ENCODE data around the gene S100P. TPM values are rescaled to one million over a fixed set of nuclear protein-coding genes. Genes with fewer than 3 reads are reported as not detected.
"Not testable (repeated sequence)": the region's sequence is repeated elsewhere in the genome, so short reads cannot be mapped to it uniquely, and the experiment has no call there.

S100P gene
- 1 to 10 TPM in 1 of 2 donors, under 1 TPM in 1; 0.87 to 2.5 TPM for total RNA-seq

GRCh38 chr4:6693231-6694176 lies at the start of gene S100P:
Gene S100P (plus strand): TSS chr4:6693878. CDS start chr4:6693933, 55 bp downstream.
- Mint-ChIP-seq H3K36me3 (ENCODE audit: low read depth) (no peaks in the 10 kb centered on the region), H3K27ac (peak within 1 kb of the TSS; percentile 87), H3K4me3 (peak within 1 kb of the TSS; percentile 81), H3K9me3 (no peaks in the 10 kb centered on the region), H3K4me1 (peaks cover 62% of the 10 kb centered on the region), H3K27me3 (no peaks in the 10 kb centered on the region)
- no peak for ATAC-seq (replicated peaks)

- Mint-ChIP-seq H3K9me3 (no peaks in the 10 kb centered on the region), H3K27ac (peak overlapping the region; percentile 61), H3K36me3 (ENCODE audit: low read depth) (peaks cover 47% of the 10 kb centered on the region)
Measured at GRCh38 chr4:6644792-6645530, 48.7 kb upstream of the S100P start.

DNA sequence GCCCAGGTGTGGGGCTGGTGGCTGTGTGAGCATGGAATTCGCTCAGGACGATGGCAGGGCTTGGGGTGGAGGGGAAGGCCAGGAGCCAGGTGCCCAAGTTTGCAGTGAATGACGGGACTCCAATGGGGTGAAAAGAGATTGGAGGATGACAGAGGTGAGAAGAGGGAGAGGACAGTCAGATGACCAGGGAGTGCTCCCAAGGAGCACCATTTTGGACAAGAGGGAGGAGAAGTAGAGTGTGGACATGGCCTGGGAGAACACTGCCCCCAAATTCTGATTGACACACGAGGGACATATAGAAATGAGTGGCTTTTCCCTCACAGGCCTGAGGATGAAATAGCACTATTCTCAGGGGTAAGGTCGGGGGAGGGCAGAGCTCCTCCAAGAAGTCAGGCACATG lies 46.5 kb upstream of the S100P start:
- Mint-ChIP-seq H3K36me3 (ENCODE audit: low read depth) (peaks cover 25% of the 10 kb centered on the region), H3K4me3 (no peak overlapping the region), H3K4me1 (peaks cover 7% of the 10 kb centered on the region), H3K27me3 (no peaks in the 10 kb centered on the region), H3K27ac (no peak overlapping the region), H3K9me3 (no peaks in the 10 kb centered on the region)
- no peak for ATAC-seq (replicated peaks)

More at GRCh38 chr4:6644792-6645530, 48.7 kb upstream of the S100P start:
- Mint-ChIP-seq H3K27me3 (no peaks in the 10 kb centered on the region), H3K4me3 (no peak overlapping the region), H3K4me1 (peaks cover 15% of the 10 kb centered on the region)
- ATAC-seq (replicated peaks): no peak

GRCh38 chr4:6647582-6648230 lies 46.0 kb upstream of the S100P start:
- peaks cover 2% of the 10 kb centered on the region for H3K4me1 Mint-ChIP-seq
- ATAC-seq (replicated peaks): no peak
- H3K27ac Mint-ChIP-seq: no peak overlapping the region

DNA sequence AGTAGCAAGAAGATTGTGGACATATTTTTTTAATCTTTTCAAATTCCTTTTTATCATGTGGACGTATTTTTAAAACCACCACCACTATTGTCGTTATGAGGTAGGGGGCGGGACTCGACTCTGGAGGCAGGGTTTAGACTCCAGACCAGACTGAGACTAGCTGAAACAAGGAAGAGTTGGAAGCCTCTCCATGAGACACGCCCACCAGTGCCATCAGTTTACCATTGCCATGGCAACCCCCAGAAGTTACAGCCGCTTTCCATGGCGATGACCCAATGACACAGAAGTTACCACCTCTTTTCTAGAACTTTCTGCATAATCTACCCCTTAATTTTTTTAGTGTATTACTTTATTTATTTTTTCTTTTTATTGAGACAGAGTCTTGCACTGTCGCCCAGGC lies 44.5 kb upstream of the S100P start:
- Mint-ChIP-seq H3K36me3 (ENCODE audit: low read depth) (peaks cover 5% of the 10 kb centered on the region), H3K27ac (no peak overlapping the region), H3K4me1 (no peaks in the 10 kb centered on the region), H3K4me3 (no peak overlapping the region), H3K9me3 (no peaks in the 10 kb centered on the region), H3K27me3 (no peaks in the 10 kb centered on the region)
- ATAC-seq (replicated peaks): no peak

More at GRCh38 chr4:6647582-6648230, 46.0 kb upstream of the S100P start:
- Mint-ChIP-seq H3K27me3 (no peaks in the 10 kb centered on the region), H3K4me3 (no peak overlapping the region), H3K36me3 (ENCODE audit: low read depth) (peaks cover 20% of the 10 kb centered on the region), H3K9me3 (no peaks in the 10 kb centered on the region)

- not testable (repeated sequence) for H3K4me3 Mint-ChIP-seq; H3K9me3 Mint-ChIP-seq; H3K4me1 Mint-ChIP-seq; H3K27me3 Mint-ChIP-seq; H3K36me3 Mint-ChIP-seq (ENCODE audit: low read depth); H3K27ac Mint-ChIP-seq; ATAC-seq (replicated peaks)
Measured at GRCh38 chr4:6654211-6654610, 39.5 kb upstream of the S100P start.

DNA sequence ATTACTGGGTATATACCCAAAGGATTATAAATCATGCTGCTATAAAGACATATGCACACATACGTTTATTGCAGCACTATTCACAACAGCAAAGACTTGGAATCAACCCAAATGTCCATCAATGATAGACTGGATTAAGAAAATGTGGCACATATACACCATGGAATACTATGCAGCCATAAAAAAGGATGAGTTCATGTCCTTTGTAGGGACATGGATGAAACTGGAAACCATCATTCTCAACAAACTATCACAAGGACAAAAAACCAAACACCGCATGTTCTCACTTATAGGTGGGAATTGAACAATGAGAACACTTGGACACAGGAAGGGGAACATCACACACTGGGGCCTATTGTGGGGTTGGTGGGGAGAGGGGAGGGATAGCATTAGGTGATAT lies 38.4 kb upstream of the S100P start:
- H3K4me1 Mint-ChIP-seq; H3K4me3 Mint-ChIP-seq; H3K27me3 Mint-ChIP-seq; H3K27ac Mint-ChIP-seq; H3K9me3 Mint-ChIP-seq; ATAC-seq (replicated peaks); H3K36me3 Mint-ChIP-seq (ENCODE audit: low read depth): not testable (repeated sequence)

DNA sequence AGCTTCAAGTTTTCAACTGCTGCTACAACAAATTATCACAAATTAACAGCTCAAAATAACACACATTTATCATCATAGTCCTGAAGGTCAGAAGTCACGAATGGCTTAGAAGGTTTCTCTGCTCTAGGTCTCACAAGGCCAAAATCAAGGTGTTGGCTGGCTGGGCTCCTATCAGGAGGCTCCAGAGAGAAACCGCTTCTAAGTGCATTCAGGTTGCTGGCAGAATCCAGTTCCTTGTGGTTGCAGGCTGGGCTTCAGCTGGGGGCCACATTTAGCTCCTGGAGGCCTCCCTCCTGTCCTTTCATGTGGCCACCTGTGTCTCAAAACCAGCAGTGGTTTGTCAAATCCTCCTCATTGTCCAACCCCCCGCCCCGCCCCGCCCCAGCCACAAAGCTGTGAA lies 37.8 kb upstream of the S100P start:
- H3K4me3 Mint-ChIP-seq: no peak overlapping the region

DNA sequence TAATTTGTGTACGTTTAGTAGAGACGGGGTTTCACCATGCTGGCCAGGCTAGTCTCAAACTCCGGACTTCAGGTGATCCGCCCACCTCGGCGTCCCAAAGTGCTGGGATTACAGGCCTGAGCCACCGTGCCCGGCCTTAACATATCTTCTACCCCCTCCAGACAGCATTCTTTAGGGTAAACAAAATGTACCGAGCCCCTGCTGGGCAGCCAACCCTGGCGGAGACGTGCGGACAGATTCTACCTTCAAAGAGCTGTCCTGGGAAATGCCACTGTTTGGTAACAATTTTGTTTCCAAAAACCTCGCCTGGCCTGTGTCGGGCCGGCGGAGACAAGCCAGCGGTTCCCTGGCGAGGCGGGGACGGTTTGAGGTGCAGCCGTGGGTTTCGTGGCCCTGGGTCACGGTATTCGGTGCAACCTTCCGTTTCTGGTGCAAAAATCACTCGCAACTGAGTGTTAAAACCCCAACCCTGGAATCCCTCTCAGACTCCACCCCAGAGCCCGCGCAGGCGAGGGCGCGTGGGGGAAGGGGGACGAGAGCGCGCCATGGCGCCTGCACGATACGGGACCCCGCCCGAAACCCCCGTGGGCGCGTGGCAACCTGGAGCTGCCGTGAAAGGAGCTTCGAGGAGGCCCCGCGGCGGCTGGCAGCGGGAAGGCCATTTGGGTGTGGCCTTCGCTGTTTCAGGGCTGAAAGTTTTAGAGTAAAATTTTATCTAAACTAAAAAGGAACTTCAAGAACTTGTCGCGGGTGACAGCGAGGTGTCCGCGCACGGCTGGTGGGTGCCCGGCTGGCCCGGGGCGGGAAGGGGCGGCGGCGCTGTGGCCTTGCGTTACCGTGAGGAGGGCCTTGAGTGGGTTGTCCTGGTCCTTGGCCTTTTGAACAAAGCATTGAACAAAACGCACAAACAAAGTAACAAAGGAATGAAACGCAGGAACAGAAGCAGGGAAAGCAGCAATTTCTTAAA lies 36.2 kb upstream of the S100P start:
- H3K36me3 Mint-ChIP-seq (ENCODE audit: low read depth): no peaks in the 10 kb centered on the region
- H3K27ac Mint-ChIP-seq: no peak overlapping the region
- peaks cover 5% of the 10 kb centered on the region for H3K4me1 Mint-ChIP-seq
- no peaks in the 10 kb centered on the region for H3K9me3 Mint-ChIP-seq
- H3K4me3 Mint-ChIP-seq: peak overlapping the region; percentile 64
- no peak for ATAC-seq (replicated peaks)
- no peaks in the 10 kb centered on the region for H3K27me3 Mint-ChIP-seq

More for the DNA sequence above, 37.8 kb upstream of the S100P start:
- Mint-ChIP-seq H3K4me1 (peaks cover 5% of the 10 kb centered on the region), H3K36me3 (ENCODE audit: low read depth) (no peaks in the 10 kb centered on the region), H3K27me3 (no peaks in the 10 kb centered on the region), H3K27ac (no peak overlapping the region), H3K9me3 (no peaks in the 10 kb centered on the region)
- no peak for ATAC-seq (replicated peaks)

- peak; percentile 50 for ATAC-seq (replicated peaks)
- Mint-ChIP-seq H3K9me3 (no peaks in the 10 kb centered on the region), H3K4me1 (peaks cover 5% of the 10 kb centered on the region), H3K27ac (no peak overlapping the region), H3K4me3 (peak overlapping the region; percentile 64), H3K27me3 (no peaks in the 10 kb centered on the region), H3K36me3 (ENCODE audit: low read depth) (no peaks in the 10 kb centered on the region)
Measured at GRCh38 chr4:6658209-6658595, 35.5 kb upstream of the S100P start.

DNA sequence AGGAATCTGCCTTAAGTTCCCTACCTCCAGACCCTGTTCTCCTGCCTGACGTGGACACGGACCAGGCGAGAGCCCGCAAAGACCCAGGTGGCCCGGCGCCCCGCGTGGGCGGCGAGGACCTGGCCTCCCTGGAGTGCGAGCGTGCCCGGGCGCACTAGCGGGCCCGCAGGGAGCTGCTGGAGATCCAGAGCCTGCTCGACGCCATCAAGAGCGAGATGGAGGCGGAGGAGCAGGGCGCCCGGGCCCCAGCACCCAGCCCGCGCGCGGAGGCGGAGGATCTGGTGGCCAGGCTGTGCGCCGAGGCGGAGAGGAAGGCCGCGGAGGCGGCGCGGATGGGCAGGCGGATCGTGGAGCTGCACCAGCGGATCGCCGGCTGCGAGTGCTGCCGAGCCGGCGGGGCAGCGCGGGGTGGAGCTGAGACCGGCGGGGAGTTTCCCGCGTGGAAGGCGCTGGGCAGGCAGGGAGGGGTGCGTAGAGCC lies 35.0 kb upstream of the S100P start:
- ATAC-seq (replicated peaks): peak; percentile 90
- H3K27ac Mint-ChIP-seq: no peak overlapping the region
- H3K36me3 Mint-ChIP-seq (ENCODE audit: low read depth): no peaks in the 10 kb centered on the region

DNA sequence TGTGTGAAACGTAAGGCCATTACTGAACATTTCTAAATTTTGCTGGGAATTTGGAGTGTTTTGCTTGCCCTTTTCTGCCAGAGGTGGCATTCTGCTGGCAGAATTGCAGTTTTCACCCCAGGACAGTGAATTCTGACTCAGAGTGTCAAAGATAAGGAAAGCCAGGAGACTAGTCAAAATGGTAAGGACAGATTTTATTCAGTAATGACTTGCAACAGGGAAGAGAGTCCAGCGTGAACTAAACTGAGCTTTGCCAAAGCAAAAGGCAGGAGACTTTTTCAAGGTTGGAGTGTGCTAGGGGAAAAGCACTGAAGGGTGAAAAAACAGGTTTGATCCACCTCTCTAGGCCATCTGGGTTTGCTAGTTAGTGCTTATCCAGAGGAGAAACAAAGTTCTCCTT lies 33.8 kb upstream of the S100P start:
- peak overlapping the region; percentile 64 for H3K4me3 Mint-ChIP-seq
- no peaks in the 10 kb centered on the region for H3K9me3 Mint-ChIP-seq
- no peaks in the 10 kb centered on the region for H3K27me3 Mint-ChIP-seq
- H3K4me1 Mint-ChIP-seq: peaks cover 5% of the 10 kb centered on the region
- no peak overlapping the region for H3K27ac Mint-ChIP-seq
- ATAC-seq (replicated peaks): no peak
- no peaks in the 10 kb centered on the region for H3K36me3 Mint-ChIP-seq (ENCODE audit: low read depth)

More for the DNA sequence above, 35.0 kb upstream of the S100P start:
- H3K27me3 Mint-ChIP-seq: no peaks in the 10 kb centered on the region
- no peaks in the 10 kb centered on the region for H3K9me3 Mint-ChIP-seq
- peak overlapping the region; percentile 64 for H3K4me3 Mint-ChIP-seq
- peaks cover 5% of the 10 kb centered on the region for H3K4me1 Mint-ChIP-seq

- no peaks in the 10 kb centered on the region for H3K9me3 Mint-ChIP-seq
- H3K27ac Mint-ChIP-seq: no peak overlapping the region
- peaks cover 5% of the 10 kb centered on the region for H3K4me1 Mint-ChIP-seq
- ATAC-seq (replicated peaks): no peak
- no peaks in the 10 kb centered on the region for H3K27me3 Mint-ChIP-seq
- H3K4me3 Mint-ChIP-seq: no peak overlapping the region
- H3K36me3 Mint-ChIP-seq (ENCODE audit: low read depth): no peaks in the 10 kb centered on the region
Measured at GRCh38 chr4:6660430-6660829, 33.2 kb upstream of the S100P start.

All from activated T-helper 17 cell treated with anti-CD3 and anti-CD28 coated beads, Interleukin-2, amount 50 U/mL, for 72 hours (primary cell).